Lower leg skin (tissue), 3 donors: ENCODE measurements around the gene MGMT.

Experiments
- CTCF ChIP-seq, 3 donors: fragments of 450-650 bp; IDR thresholded peaks; one replicate each; pipeline ENCODE4 v1.5.1; 2016; ENCODE audit warnings: antibody characterized with exemption in 3 of 3, mild to moderate bottlenecking in 3 of 3, moderate library complexity in 2 of 3
- POLR2A ChIP-seq, 2 donors: fragments of 450-650 bp; IDR thresholded peaks; one replicate each; pipeline ENCODE4 v1.6.1; 2016 to 2017; ENCODE audit warnings: antibody characterized with exemption in 2 of 2, mild to moderate bottlenecking in 1 of 2, moderate library complexity in 1 of 2

GRCh38 chr10:129809431-129809830, 342.4 kb downstream of the MGMT start:
- TF ChIP-seq CTCF (IDR thresholded peaks at IDR 0.05) (no peak), POLR2A (IDR thresholded peaks at IDR 0.05) (no peak)
